MV-4-11 (cell line): ENCODE data around the gene CDH26.

ENCODE experiments used
- DNase-seq: peaks from one replicate; lab custom pipeline; 2025; lab: John Stamatoyannopoulos, UW

The CDH26 gene

GRCh38 chr20:60046860-60047259 is 88.6 kb downstream of the CDH26 start:
- DNase-seq = no peak

GRCh38 chr20:60048634-60049521 is 90.7 kb downstream of the CDH26 start:
- DNase-seq = peak; percentile 6

- peak; percentile 21 for DNase-seq
Observed at GRCh38 chr20:60049601-60050000, 91.4 kb downstream of the CDH26 start.

GRCh38 chr20:60050193-60050947 is 92.1 kb downstream of the CDH26 start:
- no peak for DNase-seq

- no peak for DNase-seq
Observed at GRCh38 chr20:60051911-60052310, 93.7 kb downstream of the CDH26 start.

- DNase-seq = no peak
Observed at GRCh38 chr20:60052322-60052721, 94.1 kb downstream of the CDH26 start.

GRCh38 chr20:60053125-60053817 is 95.0 kb downstream of the CDH26 start:
- peak; percentile 68 for DNase-seq

- no peak for DNase-seq
Observed at GRCh38 chr20:60053818-60054190, 95.6 kb downstream of the CDH26 start.

GRCh38 chr20:60054716-60055634 is 96.8 kb downstream of the CDH26 start:
- peak; percentile 97 for DNase-seq

GRCh38 chr20:60055740-60056139 is 97.5 kb downstream of the CDH26 start:
- DNase-seq = peak; percentile 98

- DNase-seq = peak; percentile 53
Observed at GRCh38 chr20:60056407-60057122, 98.3 kb downstream of the CDH26 start.

- peak; percentile 92 for DNase-seq
Observed at GRCh38 chr20:60057123-60057865, 99.1 kb downstream of the CDH26 start.

GRCh38 chr20:60057866-60058807 is 99.9 kb downstream of the CDH26 start:
- peak; percentile 92 for DNase-seq

- no peak for DNase-seq
Observed at GRCh38 chr20:60058879-60059278, 100.7 kb downstream of the CDH26 start.

- DNase-seq = peak; percentile 19
Observed at GRCh38 chr20:60060006-60060557, 101.9 kb downstream of the CDH26 start.

- DNase-seq = peak; percentile 29
Observed at GRCh38 chr20:60060593-60060992, 102.4 kb downstream of the CDH26 start.

GRCh38 chr20:60062431-60063047 is 104.3 kb downstream of the CDH26 start:
- no peak for DNase-seq

GRCh38 chr20:60063048-60063451 is 104.8 kb downstream of the CDH26 start:
- DNase-seq = no peak
